Measurements from ENCODE around the gene RUNX3. TPM values are rescaled to one million over a fixed set of nuclear protein-coding genes. Genes with fewer than 3 reads are reported as not detected.

RUNX3 gene
- total RNA-seq, 1 donor, result not detected

- TF ChIP-seq CTCF (IDR thresholded peaks at IDR 0.05; ENCODE audit: insufficient read depth, low read length), result no peak
- no peak for DNase-seq (ENCODE audit: low read depth)
- no peak overlapping the region for H3K4me3 ChIP-seq (ENCODE audit: low read depth, low read length)
Observed at GRCh38 chr1:24957808-24958752, 28.0 kb upstream of the RUNX3 start.

GRCh38 chr1:24957016-24957807, 27.1 kb upstream of the RUNX3 start:
- no peak overlapping the region for H3K4me3 ChIP-seq (ENCODE audit: low read depth, low read length)
- DNase-seq (ENCODE audit: low read depth), result no peak
- TF ChIP-seq CTCF (IDR thresholded peaks at IDR 0.05; ENCODE audit: insufficient read depth, low read length), result no peak

- DNase-seq (ENCODE audit: low read depth), result no peak
- TF ChIP-seq CTCF (IDR thresholded peaks at IDR 0.05; ENCODE audit: insufficient read depth, low read length), result no peak
- H3K4me3 ChIP-seq (ENCODE audit: low read depth, low read length), result no peak overlapping the region
Observed at GRCh38 chr1:24955779-24956365, 25.8 kb upstream of the RUNX3 start.

GRCh38 chr1:24955161-24955560, 25.1 kb upstream of the RUNX3 start:
- TF ChIP-seq CTCF (IDR thresholded peaks at IDR 0.05; ENCODE audit: insufficient read depth, low read length), result no peak
- DNase-seq (ENCODE audit: low read depth), result peak; percentile 8
- no peak overlapping the region for H3K4me3 ChIP-seq (ENCODE audit: low read depth, low read length)

- H3K4me3 ChIP-seq (ENCODE audit: low read depth, low read length), result no peak overlapping the region
- DNase-seq (ENCODE audit: low read depth), result no peak
- TF ChIP-seq CTCF (IDR thresholded peaks at IDR 0.05; ENCODE audit: insufficient read depth, low read length), result no peak
Observed at GRCh38 chr1:24954631-24955030, 24.6 kb upstream of the RUNX3 start.

- TF ChIP-seq CTCF (IDR thresholded peaks at IDR 0.05; ENCODE audit: insufficient read depth, low read length), result no peak
- DNase-seq (ENCODE audit: low read depth), result no peak
- no peak overlapping the region for H3K4me3 ChIP-seq (ENCODE audit: low read depth, low read length)
Observed at GRCh38 chr1:24954022-24954421, 23.9 kb upstream of the RUNX3 start.

All from fibroblast of the aortic adventitia (primary cell).